SU-DHL-6 (cell line): ENCODE measurements around the gene CCDC74A.
"Not testable (repeated sequence)": the region's sequence is repeated elsewhere in the genome, so short reads cannot be mapped to it uniquely, and the experiment has no call there.

Experiments
- H2AFZ ChIP-seq: fragments of 200-600 bp; sonication (generic); 2 replicates; pipeline ENCODE4 v1.6.1; 2014; ENCODE audit warnings: low read depth, mild to moderate bottlenecking, moderate library complexity, mixed read lengths, antibody characterized with exemption, low read length; ENCODE audit not compliant: severe bottlenecking
- H3F3A ChIP-seq: fragments of 200-600 bp; shearing (Covaris generic); 2 replicates; pipeline ENCODE4 v1.6.0; 2016; ENCODE audit warnings: antibody characterized with exemption, mild to moderate bottlenecking; ENCODE audit not compliant: insufficient read depth
- H3K27ac ChIP-seq: fragments of 200-600 bp; sonication (generic); 2 replicates; pipeline ENCODE4 v1.5.1; 2016; ENCODE audit warnings: low read depth, mild to moderate bottlenecking, low read length, moderate library complexity, mixed read lengths
- H3K27me3 ChIP-seq: fragments of 200-600 bp; sonication (generic), shearing (Covaris generic); 2 replicates; pipeline ENCODE4 v1.6.0; 2014; ENCODE audit warnings: mild to moderate bottlenecking, low read length
- H3K36me3 ChIP-seq: fragments of 200-600 bp; sonication (generic); 2 replicates; pipeline ENCODE4 v1.6.1; 2014; ENCODE audit warnings: mild to moderate bottlenecking, low read length, mixed read lengths
- H3K4me2 ChIP-seq: fragments of 300-600, 200-600 bp; shearing (Covaris generic), sonication (generic); 2 replicates; pipeline ENCODE4 v1.6.0; 2014; ENCODE audit warnings: low read length, low read depth, mild to moderate bottlenecking; ENCODE audit not compliant: poor library complexity, severe bottlenecking
- H3K4me3 ChIP-seq: fragments of 200-600 bp; sonication (generic); 2 replicates; pipeline ENCODE4 v1.5.1; 2014; ENCODE audit warnings: antibody characterized with exemption, low read length, mild to moderate bottlenecking, mixed read lengths; ENCODE audit not compliant: insufficient read depth, poor library complexity, severe bottlenecking
- H3K79me2 ChIP-seq: fragments of 200-600 bp; sonication (generic); 2 replicates; pipeline ENCODE4 v1.6.1; 2014; ENCODE audit warnings: mild to moderate bottlenecking, low read length, moderate library complexity; ENCODE audit not compliant: insufficient read depth
- H3K9ac ChIP-seq: fragments of 200-600 bp; sonication (generic); 2 replicates; pipeline ENCODE4 v1.7.0; 2014; ENCODE audit warnings: mild to moderate bottlenecking, low read length
- H3K9me2 ChIP-seq: fragments of 200-600 bp; sonication (generic); replicated peaks from 2 replicates; pipeline ENCODE4 v1.6.1; 2014; ENCODE audit warnings: low read length; ENCODE audit not compliant: insufficient read depth
- H3K9me3 ChIP-seq: fragments of 200-600 bp; sonication (generic); 2 replicates; pipeline ENCODE4 v1.6.1; 2014; ENCODE audit warnings: low read length, mixed read lengths; ENCODE audit not compliant: insufficient read depth
- H4K20me1 ChIP-seq: fragments of 200-600 bp; sonication (generic); 2 replicates; pipeline ENCODE4 v1.6.1; 2014; ENCODE audit warnings: low read depth, mild to moderate bottlenecking, antibody characterized with exemption, low read length, moderate library complexity, mixed read lengths
- CTCF ChIP-seq: fragments of 200-600 bp; sonication (generic); IDR thresholded peaks from one replicate; pipeline ENCODE4 v1.5.1; 2017; ENCODE audit warnings: antibody characterized with exemption, mild to moderate bottlenecking, low read length, moderate library complexity; ENCODE audit not compliant: insufficient read depth, poor library complexity, severe bottlenecking
- EZH2phosphoT487 ChIP-seq: fragments of 200-600 bp; sonication (generic), shearing (Covaris generic); conservative IDR thresholded peaks from 2 replicates; pipeline ENCODE4 v1.6.1; 2018; ENCODE audit warnings: mild to moderate bottlenecking, antibody characterized with exemption, low read length, moderate library complexity, mixed read lengths

CCDC74A gene

GRCh38 chr2:131566371-131566770, 38.7 kb downstream of the CCDC74A start:
- Histone ChIP-seq H3K9me3 (no peaks in the 10 kb centered on the region), H2AFZ (no peak overlapping the region), H3F3A (no peaks in the 10 kb centered on the region), H3K4me3 (no peak overlapping the region), H3K9ac (no peak overlapping the region), H3K9me2 (no peaks in the 10 kb centered on the region), H4K20me1 (no peaks in the 10 kb centered on the region), H3K79me2 (no peaks in the 10 kb centered on the region), H3K4me2 (no peak overlapping the region), H3K36me3 (no peaks in the 10 kb centered on the region), H3K27ac (no peak overlapping the region), H3K27me3 (no peaks in the 10 kb centered on the region)
- TF ChIP-seq CTCF (no peak), EZH2phosphoT487 (no peak)

GRCh38 chr2:131567891-131568290, 40.2 kb downstream of the CCDC74A start:
- Histone ChIP-seq H4K20me1 (no peaks in the 10 kb centered on the region), H3K27ac (no peak overlapping the region), H3K9me3 (no peaks in the 10 kb centered on the region), H3K4me2 (no peak overlapping the region), H3K9ac (no peak overlapping the region), H3K27me3 (no peaks in the 10 kb centered on the region), H3K9me2 (no peaks in the 10 kb centered on the region), H3K4me3 (no peak overlapping the region), H3K79me2 (no peaks in the 10 kb centered on the region), H3K36me3 (no peaks in the 10 kb centered on the region), H2AFZ (no peak overlapping the region), H3F3A (no peaks in the 10 kb centered on the region)
- TF ChIP-seq CTCF (no peak), EZH2phosphoT487 (no peak)

GRCh38 chr2:131568401-131568800, 40.7 kb downstream of the CCDC74A start:
- not testable (repeated sequence) for H3K9me3 ChIP-seq, H4K20me1 ChIP-seq, H3K27ac ChIP-seq, H3K27me3 ChIP-seq, H3K9ac ChIP-seq, H3K36me3 ChIP-seq, H3K4me3 ChIP-seq, H3K79me2 ChIP-seq, H3F3A ChIP-seq, H2AFZ ChIP-seq, H3K4me2 ChIP-seq, H3K9me2 ChIP-seq

- no peaks in the 10 kb centered on the region for H3F3A ChIP-seq
- H3K4me2 ChIP-seq = no peak overlapping the region
- no peak overlapping the region for H2AFZ ChIP-seq
- H3K9ac ChIP-seq = no peak overlapping the region
- H3K4me3 ChIP-seq = no peak overlapping the region
- no peaks in the 10 kb centered on the region for H3K9me3 ChIP-seq
- no peak overlapping the region for H3K27ac ChIP-seq
- no peaks in the 10 kb centered on the region for H3K36me3 ChIP-seq
- no peaks in the 10 kb centered on the region for H4K20me1 ChIP-seq
- TF ChIP-seq CTCF = no peak
- TF ChIP-seq EZH2phosphoT487 = no peak
- H3K9me2 ChIP-seq = no peaks in the 10 kb centered on the region
- no peaks in the 10 kb centered on the region for H3K79me2 ChIP-seq
- no peaks in the 10 kb centered on the region for H3K27me3 ChIP-seq
Measured at GRCh38 chr2:131572175-131572574, 44.5 kb downstream of the CCDC74A start.
